Measurements from ENCODE around the gene NAALADL2.
"Not testable (repeated sequence)": the region's sequence is repeated elsewhere in the genome, so short reads cannot be mapped to it uniquely, and the experiment has no call there.

NAALADL2 gene

DNA sequence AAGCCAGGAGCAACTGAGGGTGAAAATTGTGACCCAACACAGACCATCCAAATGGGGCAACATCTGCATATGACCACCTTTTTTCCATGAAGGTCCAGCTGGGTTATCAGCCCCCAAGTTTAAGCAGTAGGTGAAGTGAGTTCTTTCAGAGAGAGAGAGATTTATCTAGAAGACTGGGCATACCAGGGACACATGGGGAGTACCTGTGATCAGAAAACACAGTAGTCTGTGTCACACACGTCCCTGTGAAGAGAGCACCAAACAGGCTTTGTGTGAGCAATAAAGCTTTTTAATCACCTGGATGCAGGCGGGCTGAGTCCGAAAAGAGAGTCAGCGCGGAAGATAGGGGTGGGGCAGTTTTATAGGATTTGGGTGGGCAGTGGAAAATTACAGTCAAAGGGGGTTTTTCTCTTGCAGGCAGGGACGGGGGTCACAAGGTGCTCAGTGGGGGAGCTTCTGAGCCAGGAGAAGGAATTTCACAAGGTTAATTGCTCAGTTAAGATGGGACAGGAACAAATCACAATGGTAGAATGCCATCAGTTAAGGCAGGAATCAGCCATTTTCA lies 966.0 kb downstream of the NAALADL2 start:
- not testable (repeated sequence) for DNase-seq

DNA sequence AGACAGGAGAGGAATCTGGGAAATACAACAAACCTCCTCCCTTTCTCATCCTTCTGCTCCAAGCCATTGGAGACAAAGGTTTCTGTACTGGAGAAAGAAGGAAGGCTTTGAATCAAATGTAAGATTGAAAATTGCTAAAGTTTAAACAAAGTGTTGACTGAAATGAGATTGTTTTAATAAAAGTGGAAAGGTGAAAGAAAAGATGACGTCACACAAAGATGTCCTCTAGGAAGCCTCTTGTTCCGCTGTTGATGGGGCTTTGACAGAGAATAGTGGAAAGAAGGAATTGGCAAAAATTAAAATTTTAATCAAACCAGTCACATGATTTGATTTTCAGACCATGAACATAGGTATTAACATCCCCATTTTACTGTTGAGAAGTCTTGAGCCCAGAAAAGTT lies 967.6 kb downstream of the NAALADL2 start:
- DNase-seq = no peak

DNA sequence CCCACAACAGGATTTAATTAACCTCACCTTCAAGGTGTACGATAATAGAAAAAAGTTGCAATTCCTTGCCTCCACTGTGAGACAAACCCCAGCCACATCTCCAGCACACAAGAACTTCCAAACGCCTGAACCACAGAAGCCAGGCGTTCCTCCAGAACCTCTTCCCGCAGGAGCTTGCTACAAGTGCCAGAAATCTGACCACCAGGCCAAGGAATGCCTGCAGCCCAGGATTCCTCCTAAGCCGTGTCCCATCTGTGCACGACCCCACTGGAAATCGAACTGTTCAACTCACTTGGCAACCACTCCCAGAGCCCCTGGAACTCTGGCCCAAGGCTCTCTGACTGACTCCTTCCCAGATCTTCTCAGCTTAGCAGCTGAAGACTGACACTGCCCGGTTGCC lies 970.7 kb downstream of the NAALADL2 start:
- DNase-seq = not testable (repeated sequence)

DNA sequence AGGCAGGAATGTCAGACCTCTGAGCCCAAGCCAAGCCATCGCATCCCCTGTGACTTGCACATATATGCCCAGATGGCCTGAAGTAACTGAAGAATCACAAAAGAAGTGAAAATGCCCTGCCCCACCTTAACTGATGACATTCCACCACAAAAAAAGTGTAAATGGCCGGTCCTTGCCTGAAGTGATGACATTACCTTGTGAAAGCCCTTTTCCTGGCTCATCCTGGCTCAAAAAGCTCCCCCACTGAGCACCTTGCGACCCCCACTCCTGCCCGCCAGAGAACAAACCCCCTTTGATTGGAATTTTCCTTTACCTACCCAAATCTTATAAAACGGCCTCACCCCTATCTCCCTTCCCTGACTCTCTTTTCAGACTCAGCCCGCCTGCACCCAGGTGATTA lies 976.6 kb downstream of the NAALADL2 start:
- DNase-seq = not testable (repeated sequence)

DNA sequence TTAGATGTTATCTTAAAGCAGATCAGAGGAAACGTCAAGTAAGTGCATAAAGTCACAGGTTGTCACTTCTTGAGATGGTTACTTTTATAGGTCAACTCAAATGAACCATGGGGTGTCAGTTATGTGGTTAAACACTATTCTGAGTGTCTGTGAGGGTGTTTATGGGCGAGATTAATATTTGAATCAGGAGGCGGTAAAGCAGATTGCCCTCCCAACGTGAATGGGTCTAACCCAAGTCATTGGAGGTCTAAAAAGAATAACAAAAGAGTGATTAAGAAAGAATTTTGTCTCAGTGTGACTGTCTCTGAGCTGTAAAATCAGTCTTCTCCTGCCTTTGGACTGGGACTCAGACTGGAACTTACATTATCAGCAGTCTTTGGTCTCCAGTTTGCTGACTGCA lies 977.5 kb downstream of the NAALADL2 start:
- DNase-seq = no peak

DNA sequence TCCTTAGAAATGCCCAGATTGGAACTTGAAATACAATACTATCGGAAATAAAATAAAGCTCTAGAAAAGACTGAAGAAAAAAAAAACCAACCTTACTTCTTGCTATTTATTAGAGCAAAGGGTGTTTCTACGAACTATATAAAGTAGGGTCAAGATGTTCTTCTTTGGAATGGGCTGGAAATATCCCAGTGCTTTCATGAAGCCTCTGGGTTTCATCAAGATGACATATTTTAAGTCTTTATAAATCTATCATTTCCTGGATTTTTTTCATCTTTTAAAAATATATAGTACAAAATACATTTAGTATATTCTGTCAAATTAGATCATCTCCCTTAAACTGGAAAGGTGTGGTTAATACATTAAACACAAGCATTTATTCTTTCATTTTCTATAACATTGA lies 978.8 kb downstream of the NAALADL2 start:
- DNase-seq = no peak

DNA sequence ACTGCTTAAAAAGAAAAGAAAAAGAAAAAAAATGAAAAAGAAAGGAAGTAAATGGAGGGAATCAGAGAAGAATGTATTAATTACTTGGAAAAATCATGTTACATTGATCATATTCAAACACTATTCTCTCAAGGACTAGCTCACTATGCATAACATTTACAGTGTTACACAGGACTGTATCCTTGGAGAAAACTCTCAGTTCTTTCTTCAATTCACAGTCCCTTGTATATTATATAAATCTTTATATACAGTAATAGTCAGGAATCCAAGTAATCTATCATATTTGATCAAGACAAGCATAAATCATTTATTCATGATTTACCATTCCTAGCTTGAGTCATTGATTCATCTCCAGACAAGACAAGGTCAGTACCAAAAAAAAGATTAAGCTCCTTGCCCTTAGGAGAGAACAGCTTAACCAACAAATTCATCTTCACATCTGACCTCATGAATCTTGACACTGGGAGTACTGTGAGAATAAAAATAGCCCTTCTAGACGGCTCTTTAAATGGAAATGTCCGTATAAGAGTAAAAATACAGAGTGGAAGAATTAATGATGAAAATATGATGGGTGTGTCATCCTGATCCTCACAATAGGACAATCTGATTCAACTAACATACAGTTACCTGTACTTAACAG lies 980.4 kb downstream of the NAALADL2 start:
- DNase-seq = no peak

DNA sequence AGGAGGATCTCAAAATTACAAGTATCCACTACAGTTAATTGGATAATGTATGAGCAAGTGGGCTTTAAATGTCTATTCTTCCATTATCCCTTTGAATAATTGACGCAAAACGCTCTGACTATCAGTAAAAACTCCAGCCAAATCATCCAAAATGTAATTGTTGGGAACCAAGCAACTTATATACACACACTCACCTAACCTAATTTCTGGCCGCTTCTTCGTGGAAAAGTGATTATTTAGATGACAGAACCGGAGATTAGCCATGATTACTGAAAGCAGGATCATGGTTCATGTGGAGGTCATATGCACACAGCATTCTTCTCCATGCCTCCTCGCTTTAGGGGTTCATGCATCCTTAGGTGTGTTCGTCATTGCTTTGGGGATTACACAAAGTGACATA lies 992.4 kb downstream of the NAALADL2 start:
- DNase-seq = no peak

DNA sequence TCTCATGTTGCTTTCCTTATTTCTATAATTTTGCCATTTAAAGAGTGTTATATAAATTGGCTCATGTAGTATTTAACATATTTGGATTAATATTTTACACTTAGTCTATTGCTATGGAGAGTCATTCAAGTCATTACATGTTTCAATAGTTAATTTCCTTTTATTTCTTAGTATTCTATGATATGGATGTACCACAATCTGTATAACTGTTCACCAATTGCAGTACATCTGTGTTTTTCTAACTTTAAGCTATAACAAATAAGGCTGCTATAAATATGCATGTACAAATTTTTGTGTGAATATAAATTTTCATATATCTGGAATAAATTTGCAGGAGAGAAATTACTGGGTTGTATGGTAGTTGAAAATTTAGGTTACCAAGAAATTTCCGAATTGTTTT lies 993.4 kb downstream of the NAALADL2 start:
- DNase-seq = no peak

DNA sequence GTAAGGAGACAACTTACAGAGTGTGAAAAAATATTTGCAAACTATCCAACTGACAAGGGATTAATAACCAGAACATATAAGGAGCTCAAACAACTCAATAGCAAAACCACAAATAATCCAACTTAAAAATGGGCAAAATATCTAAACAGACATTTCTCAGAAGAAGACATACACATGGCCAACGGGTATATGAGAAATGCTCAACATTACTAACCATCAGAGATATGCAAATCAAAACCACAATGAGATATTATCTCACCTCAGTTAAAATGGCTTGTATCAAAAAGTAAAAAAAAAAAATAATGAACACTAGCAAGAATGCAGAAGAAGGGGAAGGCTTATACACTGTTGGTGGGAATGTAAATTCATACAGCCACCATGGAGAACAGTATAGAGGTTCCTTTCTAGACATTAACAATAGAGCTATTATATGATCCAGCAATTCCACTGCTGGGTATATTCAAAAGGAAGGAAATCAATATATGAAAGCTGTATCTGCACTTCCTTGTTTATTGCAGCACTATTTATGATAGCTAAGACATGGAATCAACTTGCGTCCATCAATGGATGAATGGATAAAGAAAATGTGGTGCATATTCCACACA lies 998.6 kb downstream of the NAALADL2 start:
- no peak for DNase-seq
